ENCODE data around the gene ZSCAN22.

GRCh38 chr19:58277197-58277596 lies 49.6 kb upstream of the ZSCAN22 start:
- TF ChIP-seq CTCF (IDR thresholded peaks at IDR 0.05) (no peak), POLR2AphosphoS5 (IDR thresholded peaks at IDR 0.05) (no peak)
